Left renal pelvis (tissue), 4 donors: ENCODE data around the gene COL5A1. TPM values are rescaled to one million over a fixed set of nuclear protein-coding genes. Genes with fewer than 3 reads are reported as not detected.

Experiments
- DNase-seq, 4 donors: peaks; one replicate each; pipeline ENCODE4 v3.0.0-alpha.2; 2013; ENCODE audit warnings: low read depth in 4 of 4, low spot score in 3 of 4
- polyA plus RNA-seq, 4 donors: library from polyadenylated mRNA; unstranded; fragments of 120-200 nt; gene quantifications; one replicate each; pipeline ENCODE4 v1.2.1, GENCODE V29; 2013; ENCODE audit not compliant: insufficient read length in 4 of 4

COL5A1 gene
- polyA plus RNA-seq, 4 donors, result 90.9 to 424 (median 114) TPM

DNA sequence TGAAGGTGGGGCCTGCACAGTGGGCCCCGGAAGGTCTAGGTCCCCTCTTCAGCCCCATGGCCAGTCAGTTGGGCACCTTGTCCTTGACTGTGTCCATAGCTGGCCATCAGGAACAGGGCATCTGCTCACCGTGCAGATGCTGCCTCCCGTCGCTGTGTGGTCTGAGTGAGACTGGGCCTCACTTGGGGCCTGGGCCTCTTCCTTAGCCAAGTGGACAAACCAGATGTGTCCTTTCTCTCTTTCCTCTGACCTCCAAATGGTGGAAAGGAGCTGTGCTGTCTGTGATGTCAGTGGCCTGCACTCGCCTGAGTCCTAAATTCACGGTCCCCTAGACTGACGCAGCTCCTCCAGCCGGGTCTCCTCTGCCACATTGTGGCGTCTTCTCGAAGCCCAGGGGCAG lies 114.5 kb downstream of the COL5A1 start:
- DNase-seq, result no peak

DNA sequence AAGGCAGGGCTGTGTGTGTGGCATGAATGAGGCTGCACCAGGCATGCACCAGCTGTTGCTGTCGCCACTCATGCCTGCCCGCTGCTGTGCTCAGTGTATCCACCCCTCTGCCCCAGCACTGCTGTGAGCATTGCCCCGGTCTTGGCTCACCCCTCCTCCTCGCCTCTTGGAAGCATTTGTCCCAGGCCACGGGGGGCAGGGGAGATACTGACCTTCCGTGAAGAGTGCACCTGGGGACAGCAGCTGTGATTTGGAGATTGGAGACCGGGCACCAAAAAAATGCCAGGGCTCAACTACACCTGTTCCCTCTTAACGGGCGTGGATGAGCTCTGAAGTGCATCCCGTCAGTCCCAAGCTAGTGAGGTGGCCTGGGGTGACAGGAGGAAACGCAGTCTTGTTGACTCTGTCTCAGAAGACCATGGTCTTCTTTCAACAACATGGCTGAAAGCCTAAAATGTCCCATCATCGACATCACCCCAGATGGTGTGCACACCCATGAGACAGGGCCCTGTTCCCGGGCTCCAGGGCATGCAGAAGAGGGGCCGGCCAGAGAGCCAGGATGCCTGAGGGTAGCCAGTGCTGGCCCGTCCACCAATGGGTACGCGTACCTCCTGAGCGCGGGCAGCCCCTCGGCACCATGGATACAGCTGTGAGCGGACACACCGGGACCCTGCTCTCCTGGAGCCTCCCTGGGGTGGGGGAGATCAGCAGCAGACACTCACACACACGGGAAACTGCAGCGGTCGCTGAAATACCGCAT lies 115.8 kb downstream of the COL5A1 start:
- no peak for DNase-seq

GRCh38 chr9:134758949-134759607 lies 117.5 kb downstream of the COL5A1 start:
- no peak for DNase-seq

DNA sequence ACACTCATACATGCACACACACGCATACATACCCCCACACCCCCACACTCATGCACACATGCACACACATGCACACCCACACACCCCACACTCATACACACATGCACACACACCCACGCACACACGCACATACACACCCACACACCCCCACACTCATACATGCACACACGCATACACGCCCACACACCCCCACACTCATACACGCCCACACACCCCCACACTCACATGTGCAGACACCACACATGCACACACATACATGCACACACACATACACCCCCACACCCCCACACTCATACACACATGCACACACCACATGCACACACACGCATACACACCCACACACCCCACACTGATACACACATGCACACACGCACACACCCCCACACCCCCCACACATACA lies 118.3 kb downstream of the COL5A1 start:
- no peak for DNase-seq

GRCh38 chr9:134760750-134761420 lies 119.3 kb downstream of the COL5A1 start:
- no peak for DNase-seq

GRCh38 chr9:134764473-134765269 lies 123.1 kb downstream of the COL5A1 start:
- DNase-seq, result no peak

- no peak for DNase-seq
Measured at GRCh38 chr9:134765785-134766184, 124.2 kb downstream of the COL5A1 start.

- DNase-seq, result no peak
Measured at GRCh38 chr9:134766587-134766986, 125.0 kb downstream of the COL5A1 start.

DNA sequence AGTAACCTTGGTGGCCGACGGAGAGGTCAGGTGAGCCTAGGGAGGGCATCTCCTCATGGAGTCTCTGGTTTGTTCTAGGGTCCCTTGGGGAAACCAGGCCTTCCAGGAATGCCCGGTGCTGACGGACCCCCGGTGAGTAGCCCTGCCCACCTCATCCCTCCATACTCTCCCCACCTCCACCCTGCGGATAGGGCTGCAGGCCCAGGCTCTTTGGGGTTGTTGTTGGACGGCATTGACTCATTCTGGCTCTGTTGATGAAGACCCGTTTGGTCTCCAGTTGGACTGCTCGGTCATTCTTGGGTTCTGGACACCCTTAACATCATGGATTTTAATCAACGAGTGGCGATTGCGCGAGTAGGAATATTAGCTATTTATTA lies 126.7 kb downstream of the COL5A1 start:
- no peak for DNase-seq

- no peak for DNase-seq
Measured at GRCh38 chr9:134768709-134769351, 127.2 kb downstream of the COL5A1 start.

DNA sequence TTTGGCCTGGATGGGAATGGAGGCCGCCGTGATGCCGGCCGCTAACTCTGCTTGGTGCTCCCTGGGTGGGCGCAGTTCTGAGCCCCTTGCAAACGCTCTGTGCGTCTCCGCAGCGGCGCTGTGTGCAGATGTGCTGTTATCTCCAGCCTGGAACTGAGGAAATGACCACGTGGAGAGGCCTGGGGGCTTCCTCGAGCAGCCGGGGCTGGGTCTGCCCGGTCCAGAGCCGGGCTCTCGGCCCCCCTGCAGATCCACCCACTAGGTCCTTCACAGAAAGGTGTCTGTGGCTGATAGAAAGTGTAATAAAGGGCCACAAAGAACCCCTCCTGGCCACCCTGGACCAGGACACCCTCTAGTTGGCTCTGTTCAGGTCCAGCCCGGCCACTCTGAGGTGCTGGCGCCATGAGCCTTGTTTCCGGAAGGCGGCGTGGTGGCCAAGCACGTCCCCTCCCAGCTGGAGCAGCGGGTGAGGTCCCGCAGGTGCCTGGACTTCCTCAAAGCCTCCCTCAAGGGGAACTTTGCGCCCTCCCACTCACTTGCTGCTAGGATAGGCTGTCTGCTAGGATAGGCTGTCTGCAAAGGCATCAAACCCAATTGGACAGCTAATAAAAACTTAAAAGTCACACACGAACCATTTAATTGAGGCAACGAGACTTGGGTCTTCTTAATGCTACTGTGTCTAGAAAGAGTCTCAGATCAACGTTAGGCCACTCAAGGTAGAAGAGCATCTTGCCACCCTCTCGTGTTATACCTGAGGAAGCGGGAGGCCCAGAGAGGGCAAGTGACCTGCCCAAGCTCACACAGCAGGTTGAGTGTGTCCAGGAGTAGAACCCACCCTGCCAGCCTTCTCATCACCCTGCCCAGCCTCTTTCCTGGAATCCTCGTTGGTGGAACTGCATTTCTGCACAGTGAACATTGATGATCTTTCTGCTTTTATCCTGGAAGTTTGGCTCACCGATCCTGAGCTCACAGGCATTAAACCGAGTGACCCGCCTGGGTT lies 129.7 kb downstream of the COL5A1 start:
- no peak for DNase-seq

DNA sequence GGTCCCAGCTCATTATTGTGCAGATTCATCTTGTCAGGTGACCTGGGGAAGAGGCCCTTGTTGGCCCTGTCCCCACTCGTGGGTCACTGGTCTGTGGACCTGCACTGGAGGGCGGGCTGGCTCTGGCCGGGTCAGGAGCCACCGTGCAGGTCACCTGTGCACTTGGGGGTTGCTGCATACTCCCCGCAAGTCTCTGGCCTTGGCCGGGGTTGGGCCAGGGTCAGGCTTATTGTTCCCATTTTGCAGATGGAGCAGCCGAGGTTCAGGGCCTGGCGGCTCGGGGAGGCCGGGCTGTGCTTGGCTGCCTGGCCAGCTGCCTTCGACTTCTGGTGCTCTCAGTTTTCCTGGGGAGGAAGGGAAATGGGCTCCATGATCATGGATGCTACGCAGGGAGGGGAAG lies 130.7 kb downstream of the COL5A1 start:
- no peak for DNase-seq

- DNase-seq, result no peak
Measured at GRCh38 chr9:134773842-134774241, 132.2 kb downstream of the COL5A1 start.

DNA sequence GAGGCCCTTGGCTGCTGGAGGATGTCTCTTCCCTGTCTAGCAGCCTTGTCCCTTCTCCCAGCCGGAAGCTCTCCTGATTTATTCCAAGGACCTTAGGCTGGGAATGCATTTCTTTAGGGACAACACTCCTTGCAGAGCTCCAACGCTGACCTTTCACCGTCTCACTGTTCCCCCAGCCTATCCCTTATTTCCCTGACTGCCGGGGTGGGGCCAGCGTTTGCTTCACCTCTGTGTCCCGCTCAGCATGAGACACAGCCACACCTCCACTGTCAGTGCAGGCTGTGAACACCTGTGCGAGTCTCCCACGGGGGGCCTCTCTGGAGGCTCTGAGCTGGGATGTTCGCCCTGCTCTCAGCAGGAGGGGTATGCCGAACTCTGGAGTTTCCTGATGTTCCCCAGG lies 132.8 kb downstream of the COL5A1 start:
- DNase-seq, result no peak

DNA sequence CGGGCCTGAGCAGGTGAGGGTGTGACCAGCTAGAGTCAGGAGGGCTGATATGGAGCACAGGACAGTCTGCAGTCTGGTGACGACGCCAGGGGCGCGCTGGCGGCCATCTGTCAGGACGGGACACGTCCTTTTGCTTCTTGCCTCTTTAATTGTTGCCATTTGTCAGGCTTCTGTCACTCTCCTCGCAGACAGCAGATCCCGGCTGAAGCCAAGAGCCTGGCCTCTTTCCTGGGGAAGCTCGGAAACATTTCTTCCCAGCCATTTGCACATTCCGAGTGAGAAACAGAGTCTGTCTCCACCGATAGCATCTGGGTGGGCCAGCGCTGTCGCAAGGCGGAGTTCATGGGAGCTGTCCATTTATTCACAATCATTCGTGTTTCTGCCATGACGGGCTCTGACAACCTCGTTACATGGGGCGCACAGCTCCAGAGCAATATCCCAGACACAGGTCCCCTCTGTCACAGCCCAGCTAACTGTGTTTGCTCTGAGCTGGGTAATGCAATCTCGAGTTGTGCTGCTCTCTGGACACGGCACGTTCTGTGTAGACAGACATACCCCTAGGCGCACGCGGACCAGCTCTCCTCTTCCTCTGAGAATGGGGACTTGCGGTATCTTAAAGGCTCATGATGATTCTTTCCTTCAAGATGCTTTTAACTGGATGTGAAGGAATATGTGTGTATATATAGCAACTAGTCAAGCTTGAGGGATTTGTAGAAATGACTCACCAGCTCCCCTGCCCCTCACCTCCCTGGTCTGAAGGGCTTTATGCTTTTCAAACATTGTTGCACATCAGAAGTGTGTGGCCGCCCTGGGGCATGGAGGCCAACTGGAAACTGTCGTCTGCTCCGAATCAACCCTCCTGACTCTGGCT lies 133.7 kb downstream of the COL5A1 start:
- DNase-seq, result no peak

DNA sequence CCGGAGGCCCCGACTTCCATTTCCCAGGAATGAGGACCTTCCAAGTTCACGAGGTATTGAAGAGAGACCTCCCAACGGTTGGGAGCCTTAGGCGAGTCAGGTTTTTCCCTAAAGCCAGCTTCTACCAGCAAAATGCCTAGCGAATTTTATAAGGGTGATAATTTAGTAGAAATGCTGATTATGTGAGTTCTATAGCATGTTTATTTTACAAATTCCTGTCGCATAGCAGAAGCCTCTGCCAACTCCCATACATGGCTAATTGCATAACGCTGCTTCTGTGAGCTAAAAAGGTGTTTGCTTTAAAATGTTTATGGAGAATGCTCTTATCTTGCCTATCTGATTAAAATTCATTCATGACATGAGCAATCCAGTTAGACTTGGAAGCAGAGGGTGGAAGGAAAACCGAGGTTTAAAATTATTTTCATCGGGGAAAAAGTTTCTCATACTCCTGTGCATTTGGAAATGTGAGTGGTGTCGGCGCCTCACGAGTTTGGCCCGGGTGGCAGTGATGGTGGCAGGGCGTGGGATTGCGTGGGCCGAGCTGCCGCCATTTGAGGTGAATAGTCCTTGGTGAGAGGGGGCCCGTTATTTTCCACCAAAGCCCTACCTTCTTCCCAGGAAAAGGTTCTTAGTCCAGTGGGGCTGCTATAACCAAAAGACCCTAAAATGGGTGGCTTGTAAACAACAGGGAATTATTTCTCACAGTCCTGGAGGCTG lies 134.6 kb downstream of the COL5A1 start:
- DNase-seq, result no peak

GRCh38 chr9:134777153-134777552 lies 135.6 kb downstream of the COL5A1 start:
- no peak for DNase-seq

DNA sequence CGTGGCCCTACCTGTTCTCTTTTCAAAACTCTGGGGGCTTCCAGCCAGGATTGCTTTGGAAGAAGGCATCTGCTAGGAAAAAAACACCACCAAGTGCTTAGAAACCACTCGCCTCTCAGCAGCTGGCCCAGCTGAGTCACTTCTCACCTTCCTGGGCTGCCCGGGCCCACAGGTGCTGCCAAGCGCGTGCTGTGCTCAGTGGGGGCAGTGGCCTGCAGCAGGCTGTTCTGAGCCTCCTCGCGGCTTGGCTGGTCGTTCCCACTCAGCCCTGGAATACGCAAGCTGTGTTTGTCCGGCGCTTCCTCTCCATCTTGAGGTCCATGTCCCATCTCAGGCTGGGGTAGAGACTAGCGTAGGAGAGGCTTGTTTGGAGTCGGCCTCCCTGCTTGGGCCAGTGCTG lies 136.6 kb downstream of the COL5A1 start:
- no peak for DNase-seq
